ENCODE measurements around the gene RAET1E.
"Not testable (repeated sequence)": the region's sequence is repeated elsewhere in the genome, so short reads cannot be mapped to it uniquely, and the experiment has no call there.

DNA sequence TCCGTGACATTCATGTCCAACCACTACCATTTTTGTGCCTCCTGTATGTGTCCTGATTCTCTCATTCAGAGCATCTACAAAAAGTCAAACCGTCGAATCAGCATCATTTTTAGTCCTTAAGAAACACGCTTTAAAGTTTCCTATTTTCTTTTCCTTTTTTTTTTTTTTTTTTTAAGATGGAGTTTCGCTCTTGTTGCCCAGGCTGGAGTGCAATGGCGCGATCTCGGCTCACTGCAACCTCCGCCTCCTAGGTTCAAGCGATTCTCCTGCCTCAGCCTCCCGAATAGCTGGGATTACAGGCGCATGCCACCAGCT lies 35.5 kb downstream of the RAET1E start:
- TF ChIP-seq POLR2A (IDR thresholded peaks at IDR 0.05; ENCODE audit: low read length); GATA1 (IDR thresholded peaks at IDR 0.05; ENCODE audit: low read depth, low read length): not testable (repeated sequence)
